ENCODE data around the gene JMJD8. TPM values are rescaled to one million over a fixed set of nuclear protein-coding genes. Genes with fewer than 3 reads are reported as not detected.

Gene JMJD8
- total and polyA plus RNA-seq, 9 of the 15 experiments (the other 6 are each of a cell fraction or from before 2014, with no cell fraction given) = 1.2 to 50.6 (median 29.3) TPM

DNA sequence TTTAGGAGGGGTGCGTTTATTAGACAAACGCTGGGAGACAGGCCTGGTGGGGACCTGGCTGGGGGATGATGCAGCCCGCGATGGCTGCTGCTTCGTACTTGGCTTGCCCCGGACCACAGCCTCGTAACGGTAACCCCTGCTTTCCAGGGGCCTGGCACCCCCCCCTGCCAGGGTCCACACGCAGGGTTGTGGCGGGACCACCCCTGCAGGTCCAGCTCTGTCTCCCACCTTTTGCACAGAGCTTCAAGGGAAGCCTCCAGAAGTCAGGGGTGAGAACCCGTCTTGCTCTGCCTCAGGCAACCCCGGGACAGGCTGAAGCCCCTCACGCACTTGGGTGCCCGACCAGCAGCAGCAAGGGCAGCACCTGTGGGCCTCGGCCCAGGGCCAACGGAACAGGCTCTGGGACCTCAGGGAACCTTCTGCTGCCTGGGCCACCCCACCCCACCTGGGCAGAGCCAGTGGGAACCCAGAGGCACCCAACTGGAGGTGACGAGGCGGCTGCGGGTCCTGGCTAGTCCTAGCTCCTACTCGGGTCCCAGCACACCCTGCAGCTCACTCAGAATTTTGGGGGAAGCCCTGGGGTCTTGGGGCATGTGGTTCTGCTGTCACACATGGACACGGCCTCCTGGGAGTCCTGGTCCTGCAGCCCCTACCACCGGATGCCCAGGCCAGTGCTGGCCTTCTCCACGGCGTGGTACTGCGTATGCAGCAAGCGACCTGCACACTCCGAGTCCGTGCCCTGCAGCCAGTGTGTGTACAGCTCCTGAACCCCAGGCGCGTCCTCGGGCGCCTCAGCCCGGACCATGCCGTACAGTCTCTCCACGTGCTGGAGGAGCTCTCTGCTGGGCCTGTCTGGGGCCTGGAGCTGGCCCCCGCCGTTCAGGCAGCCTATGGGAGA, 45.9 kb upstream of the JMJD8 start (continued):
- TF ChIP-seq, protein P1, sequence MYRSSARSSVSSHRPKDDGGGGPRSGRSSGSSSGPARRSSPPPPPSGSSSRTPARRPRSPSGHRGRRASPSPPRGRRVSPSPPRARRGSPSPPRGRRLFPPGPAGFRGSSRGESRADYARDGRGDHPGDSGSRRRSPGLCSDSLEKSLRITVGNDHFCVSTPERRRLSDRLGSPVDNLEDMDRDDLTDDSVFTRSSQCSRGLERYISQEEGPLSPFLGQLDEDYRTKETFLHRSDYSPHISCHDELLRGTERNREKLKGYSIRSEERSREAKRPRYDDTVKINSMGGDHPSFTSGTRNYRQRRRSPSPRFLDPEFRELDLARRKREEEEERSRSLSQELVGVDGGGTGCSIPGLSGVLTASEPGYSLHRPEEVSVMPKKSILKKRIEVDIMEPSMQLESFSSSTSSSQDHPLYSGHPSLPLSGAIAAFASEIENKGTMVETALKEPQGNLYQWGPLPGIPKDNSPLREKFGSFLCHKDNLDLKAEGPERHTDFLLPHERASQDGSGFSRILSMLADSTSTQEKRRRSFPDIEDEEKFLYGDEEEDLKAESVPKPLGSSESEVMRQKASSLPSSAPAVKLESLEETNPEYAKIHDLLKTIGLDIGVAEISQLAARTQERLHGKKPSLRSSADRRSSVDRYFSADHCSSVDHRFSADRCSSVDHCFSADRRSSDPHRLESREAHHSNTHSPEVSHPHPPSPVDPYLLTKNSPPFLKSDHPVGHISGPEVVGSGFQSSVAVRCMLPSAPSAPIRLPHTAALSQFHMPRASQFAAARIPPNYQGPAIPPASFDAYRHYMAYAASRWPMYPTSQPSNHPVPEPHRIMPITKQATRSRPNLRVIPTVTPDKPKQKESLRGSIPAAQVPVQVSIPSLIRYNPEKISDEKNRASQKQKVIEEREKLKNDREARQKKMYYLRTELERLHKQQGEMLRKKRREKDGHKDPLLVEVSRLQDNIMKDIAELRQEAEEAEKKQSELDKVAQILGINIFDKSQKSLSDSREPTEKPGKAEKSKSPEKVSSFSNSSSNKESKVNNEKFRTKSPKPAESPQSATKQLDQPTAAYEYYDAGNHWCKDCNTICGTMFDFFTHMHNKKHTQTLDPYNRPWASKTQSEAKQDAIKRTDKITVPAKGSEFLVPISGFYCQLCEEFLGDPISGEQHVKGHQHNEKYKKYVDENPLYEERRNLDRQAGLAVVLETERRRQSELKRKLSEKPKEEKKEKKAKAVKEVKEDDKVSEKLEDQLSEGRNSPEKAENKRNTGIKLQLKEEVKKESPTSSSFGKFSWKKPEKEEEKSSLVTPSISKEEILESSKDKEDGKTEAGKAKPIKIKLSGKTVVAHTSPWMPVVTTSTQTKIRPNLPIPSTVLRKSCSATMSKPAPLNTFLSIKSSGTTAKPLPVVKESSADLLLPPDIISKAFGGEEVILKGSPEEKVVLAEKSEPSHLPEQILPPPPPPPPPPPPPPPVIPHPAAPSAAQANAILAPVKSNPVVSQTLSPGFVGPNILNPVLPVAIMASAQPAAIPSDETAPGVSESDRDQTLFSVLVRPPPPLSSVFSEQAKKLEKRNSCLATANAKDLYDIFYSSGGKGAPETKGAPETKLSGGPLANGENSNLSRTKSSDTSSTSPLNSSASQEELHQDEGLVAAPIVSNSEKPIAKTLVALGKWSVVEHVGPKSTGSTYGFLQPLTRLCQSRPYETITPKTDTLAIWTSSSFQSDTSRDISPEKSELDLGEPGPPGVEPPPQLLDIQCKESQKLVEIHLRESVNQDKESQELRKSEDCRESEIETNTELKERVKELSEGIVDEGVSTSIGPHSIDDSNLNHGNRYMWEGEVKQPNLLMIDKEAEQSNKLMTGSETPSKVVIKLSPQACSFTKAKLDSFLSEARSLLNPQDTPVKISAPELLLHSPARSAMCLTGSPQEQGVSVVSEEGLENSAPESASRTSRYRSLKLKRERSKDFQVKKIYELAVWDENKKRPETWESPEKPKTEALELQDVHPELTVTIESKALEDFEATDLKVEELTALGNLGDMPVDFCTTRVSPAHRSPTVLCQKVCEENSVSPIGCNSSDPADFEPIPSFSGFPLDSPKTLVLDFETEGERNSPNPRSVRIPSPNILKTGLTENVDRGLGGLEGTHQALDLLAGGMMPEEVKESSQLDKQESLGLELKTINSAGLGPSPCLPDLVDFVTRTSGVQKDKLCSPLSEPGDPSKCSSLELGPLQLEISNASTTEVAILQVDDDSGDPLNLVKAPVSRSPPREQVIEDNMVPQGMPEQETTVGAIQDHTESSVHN (IDR thresholded peaks at IDR 0.05; ENCODE audit: borderline replicate concordance in 1 of 2, low read depth in 1 of 2) = no peak

Measured in K562 (cell line).